OCI-LY7 (cell line): ENCODE data around the gene PRMT5. TPM values are rescaled to one million over a fixed set of nuclear protein-coding genes. Genes with fewer than 3 reads are reported as not detected.

ENCODE experiments used
- BruUV-seq: library from RNA; stranded (reverse); fragments of 400-500 nt; replicated peaks from 2 replicates; lab custom pipeline; 2021; lab: Mats Ljungman, UMichigan
- CTCF ChIA-PET: fragments of 300-600 bp; sonication (Branson Sonifier 250); formaldehyde crosslinking; loops from one replicate; lab custom pipeline; 2022; ENCODE audit warnings: antibody characterized with exemption; ENCODE audit not compliant: unreplicated experiment; lab: Charles Lee
- POLR2A ChIA-PET: fragments of 300-600 bp; sonication (Branson Sonifier 250); formaldehyde crosslinking; loops from one replicate; lab custom pipeline; 2022; ENCODE audit warnings: antibody characterized with exemption; lab: Charles Lee
- DNase-seq: peaks from one replicate; pipeline ENCODE4 v3.0.0-alpha.2; 2015; ENCODE audit warnings: low spot score
- H2AFZ ChIP-seq: fragments of 200-600 bp; sonication (generic), shearing (Covaris generic); 2 replicates; pipeline ENCODE4 v1.6.1; 2014; ENCODE audit warnings: mild to moderate bottlenecking, antibody characterized with exemption, low read length, moderate library complexity
- H3K27ac ChIP-seq: fragments of 200-600 bp; sonication (generic); 2 replicates; pipeline ENCODE4 v1.5.1; 2014; ENCODE audit warnings: mixed run types, low read depth, mild to moderate bottlenecking, moderate library complexity, low read length, inconsistent platforms; ENCODE audit not compliant: poor library complexity, severe bottlenecking
- H3K36me3 ChIP-seq: fragments of 200-600 bp; sonication (generic); 2 replicates; pipeline ENCODE4 v1.6.1; 2014; ENCODE audit warnings: mild to moderate bottlenecking, antibody characterized with exemption, low read length, moderate library complexity, mixed read lengths; ENCODE audit not compliant: insufficient read depth
- H3K4me1 ChIP-seq: fragments of 200-600 bp; sonication (generic); 2 replicates; pipeline ENCODE4 v1.5.1; 2014; ENCODE audit warnings: mild to moderate bottlenecking, low read length; ENCODE audit not compliant: insufficient read depth, poor library complexity, severe bottlenecking
- H3K4me2 ChIP-seq: fragments of 200-600 bp; sonication (generic); 2 replicates; pipeline ENCODE4 v1.6.1; 2014; ENCODE audit warnings: mild to moderate bottlenecking, low read length
- H3K4me3 ChIP-seq: fragments of 200-600 bp; sonication (generic); 2 replicates; pipeline ENCODE4 v1.5.1; 2014; ENCODE audit warnings: mild to moderate bottlenecking, low read depth, low read length; ENCODE audit not compliant: poor library complexity, severe bottlenecking
- H3K79me2 ChIP-seq: fragments of 200-600 bp; sonication (generic); 2 replicates; pipeline ENCODE4 v1.6.1; 2016; ENCODE audit warnings: low read depth, mild to moderate bottlenecking, low read length, moderate library complexity, mixed read lengths; ENCODE audit not compliant: insufficient read depth
- H3K9me2 ChIP-seq: fragments of 200-600 bp; sonication (generic); 2 replicates; pipeline ENCODE4 v1.6.1; 2016; ENCODE audit warnings: mild to moderate bottlenecking, low read length, mixed read lengths; ENCODE audit not compliant: insufficient read depth
- H3K9me3 ChIP-seq: fragments of 200-600 bp; sonication (generic); 2 replicates; pipeline ENCODE4 v1.6.1; 2014; ENCODE audit warnings: mild to moderate bottlenecking, mixed run types, low read length, mixed read lengths
- H4K20me1 ChIP-seq: fragments of 200-600 bp; sonication (generic); 2 replicates; pipeline ENCODE4 v1.6.1; 2014; ENCODE audit warnings: mild to moderate bottlenecking, antibody characterized with exemption, low read length, moderate library complexity, mixed read lengths; ENCODE audit not compliant: insufficient read depth
- EZH2phosphoT487 ChIP-seq: fragments of 200-600 bp; sonication (generic); IDR thresholded peaks from 2 replicates; pipeline ENCODE4 v1.6.1; 2018; ENCODE audit warnings: low read depth, borderline replicate concordance, mild to moderate bottlenecking, mixed run types, antibody characterized with exemption, low read length, moderate library complexity, mixed read lengths
- intact Hi-C: fragments of 100-400 bp; cut with micrococcal nuclease; formaldehyde crosslinking; loops from one replicate; pipeline ENCODE4 v1.10.0; 2022; ENCODE audit not compliant: unreplicated experiment
- total RNA-seq, 2 experiments: library from RNA; depleted of rRNA in 1 of 2; stranded (reverse); fragments of >200 nt in 1 of 2; shearing (Covaris generic) in 1 of 2; gene quantifications; 2 replicates each; pipeline ENCODE4 v1.2.3, GENCODE V29; 2014 to 2022
- TF ChIP-seq, protein P1 (sequence below): fragments of 200-600 bp; sonication (generic); conservative IDR thresholded peaks from 2 replicates; pipeline ENCODE4 v1.5.1; 2014; ENCODE audit warnings: mild to moderate bottlenecking, antibody characterized with exemption, low read length, moderate library complexity, mixed read lengths

PRMT5 gene
- total RNA-seq, 2 experiments from 2014 or later: 93.1 to 135 TPM

DNA sequence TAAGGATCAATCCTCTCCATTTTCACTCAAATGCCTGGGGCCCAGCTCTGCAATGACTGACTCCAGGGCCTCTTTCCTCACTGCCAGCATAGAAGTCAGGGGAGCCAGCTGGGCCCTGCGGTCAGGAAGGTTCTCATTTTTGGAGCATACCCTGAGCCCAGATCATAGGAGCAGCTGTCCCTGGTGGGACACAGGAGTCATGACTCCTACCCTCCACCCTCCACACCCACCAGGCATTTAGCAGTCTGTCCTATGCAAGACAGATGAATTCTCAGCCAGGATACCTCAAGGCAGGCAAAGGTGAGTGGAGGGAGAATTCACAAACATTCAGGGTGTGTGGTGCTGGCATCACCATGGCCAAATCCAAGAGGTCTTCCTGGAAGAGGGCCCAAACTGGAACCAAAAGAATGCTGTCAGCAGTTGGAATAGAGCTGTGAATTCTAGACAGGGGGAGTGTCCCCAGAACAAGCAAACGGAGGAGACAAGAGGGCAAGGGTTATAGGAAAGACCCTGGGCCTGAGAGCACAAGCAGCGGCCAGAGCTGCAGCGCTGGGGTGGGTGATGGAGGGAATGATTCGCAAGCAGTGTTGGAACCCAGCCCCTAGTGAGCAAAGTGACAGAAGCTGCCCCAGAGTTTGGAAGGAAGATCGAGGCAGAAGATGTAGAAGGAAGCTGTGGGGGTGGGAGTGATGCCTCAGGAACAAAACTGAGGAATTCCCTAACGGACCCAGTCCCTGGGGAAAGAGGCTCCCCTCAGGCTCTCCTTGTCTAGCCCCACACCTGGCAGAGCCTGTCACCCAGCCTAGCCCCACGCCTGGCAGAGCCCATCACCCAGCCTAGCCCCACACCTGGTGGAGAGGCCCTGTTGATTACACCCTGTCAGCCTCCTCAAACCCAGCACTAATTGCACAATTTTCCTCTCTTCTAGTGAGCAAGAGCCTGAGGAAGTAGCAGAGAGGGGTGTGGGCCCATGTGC lies 50.6 kb downstream of the PRMT5 start:
- no peak for DNase-seq
- Histone ChIP-seq H3K36me3 (peaks cover 64% of the 10 kb centered on the region), H3K4me2 (no peak overlapping the region), H2AFZ (no peak overlapping the region), H3K9me2 (no peaks in the 10 kb centered on the region), H3K9me3 (no peaks in the 10 kb centered on the region), H3K4me1 (peaks cover 28% of the 10 kb centered on the region), H3K27ac (no peak overlapping the region), H3K4me3 (no peak overlapping the region), H4K20me1 (no peaks in the 10 kb centered on the region), H3K79me2 (peaks cover 6% of the 10 kb centered on the region; the same call in 1 of the 2 replicates)
- no peak for TF ChIP-seq EZH2phosphoT487
- TF ChIP-seq, protein P1, sequence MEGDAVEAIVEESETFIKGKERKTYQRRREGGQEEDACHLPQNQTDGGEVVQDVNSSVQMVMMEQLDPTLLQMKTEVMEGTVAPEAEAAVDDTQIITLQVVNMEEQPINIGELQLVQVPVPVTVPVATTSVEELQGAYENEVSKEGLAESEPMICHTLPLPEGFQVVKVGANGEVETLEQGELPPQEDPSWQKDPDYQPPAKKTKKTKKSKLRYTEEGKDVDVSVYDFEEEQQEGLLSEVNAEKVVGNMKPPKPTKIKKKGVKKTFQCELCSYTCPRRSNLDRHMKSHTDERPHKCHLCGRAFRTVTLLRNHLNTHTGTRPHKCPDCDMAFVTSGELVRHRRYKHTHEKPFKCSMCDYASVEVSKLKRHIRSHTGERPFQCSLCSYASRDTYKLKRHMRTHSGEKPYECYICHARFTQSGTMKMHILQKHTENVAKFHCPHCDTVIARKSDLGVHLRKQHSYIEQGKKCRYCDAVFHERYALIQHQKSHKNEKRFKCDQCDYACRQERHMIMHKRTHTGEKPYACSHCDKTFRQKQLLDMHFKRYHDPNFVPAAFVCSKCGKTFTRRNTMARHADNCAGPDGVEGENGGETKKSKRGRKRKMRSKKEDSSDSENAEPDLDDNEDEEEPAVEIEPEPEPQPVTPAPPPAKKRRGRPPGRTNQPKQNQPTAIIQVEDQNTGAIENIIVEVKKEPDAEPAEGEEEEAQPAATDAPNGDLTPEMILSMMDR: no peak
- BruUV-seq: no TSS peak
- CTCF ChIA-PET: no interaction called here
- POLR2A ChIA-PET: no interaction called here
- intact Hi-C loops: no loop called here

DNA sequence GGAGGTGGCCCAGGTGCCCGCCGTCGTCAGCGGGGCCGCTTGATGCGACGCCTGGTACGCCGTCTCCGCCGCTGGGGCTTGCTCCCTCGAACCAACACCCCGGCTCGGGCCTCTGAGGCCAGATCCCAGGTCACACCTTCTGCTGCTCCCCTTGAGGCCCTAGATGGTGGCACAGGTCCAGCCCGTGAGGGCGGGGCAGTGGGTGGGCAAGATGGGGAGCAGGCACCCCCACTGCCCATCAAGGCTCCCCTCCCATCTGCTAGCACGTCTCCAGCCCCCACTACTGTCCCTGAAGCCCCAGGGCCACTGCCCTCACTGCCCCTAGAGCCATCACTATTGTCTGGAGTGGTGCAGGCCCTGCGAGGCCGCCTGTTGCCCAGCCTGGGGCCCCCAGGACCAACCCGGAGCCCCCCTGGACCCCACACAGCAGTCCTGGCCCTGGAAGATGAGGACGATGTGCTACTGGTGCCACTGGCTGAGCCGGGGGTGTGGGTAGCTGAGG lies 52.1 kb downstream of the PRMT5 start:
- Histone ChIP-seq H2AFZ (no peak overlapping the region), H3K4me3 (no peak overlapping the region), H3K27ac (no peak overlapping the region), H4K20me1 (no peaks in the 10 kb centered on the region), H3K9me3 (no peaks in the 10 kb centered on the region), H3K4me1 (peaks cover 22% of the 10 kb centered on the region), H3K36me3 (peaks cover 69% of the 10 kb centered on the region), H3K9me2 (no peaks in the 10 kb centered on the region), H3K4me2 (no peak overlapping the region), H3K79me2 (peaks cover 19% of the 10 kb centered on the region)
- ChIA-PET CTCF (no interaction called here), POLR2A (no interaction called here)
- TF ChIP-seq, protein P1: no peak
- TF ChIP-seq EZH2phosphoT487: no peak
- intact Hi-C loops: no loop called here
- no peak for DNase-seq
- BruUV-seq: no TSS peak
